OCI-LY1 (cell line): ENCODE measurements around the gene MCEMP1.

Experiments used
- H2AFZ ChIP-seq: fragments of 200-600 bp; sonication (generic), shearing (Covaris generic); 2 replicates; pipeline ENCODE4 v1.6.0; 2014; ENCODE audit warnings: antibody characterized with exemption, mild to moderate bottlenecking, low read length
- H3F3A ChIP-seq: fragments of 200-600 bp; sonication (generic), shearing (Covaris generic); 2 replicates; pipeline ENCODE4 v1.6.0; 2014; ENCODE audit warnings: mild to moderate bottlenecking, antibody characterized with exemption, low read length, moderate library complexity; ENCODE audit not compliant: insufficient read depth
- H3K27ac ChIP-seq: fragments of 200-600 bp; sonication (generic); 2 replicates; pipeline ENCODE4 v1.5.1; 2014; ENCODE audit warnings: low read length, mixed run types, mild to moderate bottlenecking, low read depth; ENCODE audit not compliant: poor library complexity, severe bottlenecking
- H3K27me3 ChIP-seq: fragments of 200-600 bp; sonication (generic); 2 replicates; pipeline ENCODE4 v1.6.0; 2014; ENCODE audit warnings: antibody characterized with exemption, mild to moderate bottlenecking, low read length, moderate library complexity; ENCODE audit not compliant: insufficient read depth
- H3K36me3 ChIP-seq: fragments of 200-600 bp; sonication (generic); 2 replicates; pipeline ENCODE4 v1.6.1; 2014; ENCODE audit warnings: mild to moderate bottlenecking, antibody characterized with exemption, low read length, moderate library complexity, mixed read lengths; ENCODE audit not compliant: insufficient read depth
- H3K4me1 ChIP-seq: fragments of 200-600 bp; sonication (generic); 2 replicates; pipeline ENCODE4 v1.5.1; 2014; ENCODE audit warnings: mild to moderate bottlenecking, low read length, moderate library complexity; ENCODE audit not compliant: insufficient read depth, severe bottlenecking
- H3K4me2 ChIP-seq: fragments of 200-600 bp; sonication (generic), shearing (Covaris generic); 2 replicates; pipeline ENCODE4 v1.6.1; 2014; ENCODE audit warnings: low read length
- H3K4me3 ChIP-seq: fragments of 200-600 bp; sonication (generic); 2 replicates; pipeline ENCODE4 v1.5.1; 2014; ENCODE audit warnings: low read length, low read depth, mild to moderate bottlenecking, mixed read lengths; ENCODE audit not compliant: poor library complexity, severe bottlenecking
- H3K79me2 ChIP-seq: fragments of 200-600 bp; shearing (Covaris generic); 2 replicates; pipeline ENCODE4 v1.6.1; 2016; ENCODE audit warnings: mixed run types, low read length, mixed read lengths; ENCODE audit not compliant: insufficient read depth
- H3K9ac ChIP-seq: fragments of 200-600 bp; sonication (generic), shearing (Covaris generic); 2 replicates; pipeline ENCODE4 v1.6.1; 2014; ENCODE audit warnings: mild to moderate bottlenecking, low read length, mixed read lengths
- H3K9me2 ChIP-seq: fragments of 200-600 bp; sonication (generic), shearing (Covaris generic); 2 replicates; pipeline ENCODE4 v1.6.1; 2014; ENCODE audit warnings: low read depth, mild to moderate bottlenecking, low read length, mixed read lengths
- H3K9me3 ChIP-seq: fragments of 200-600 bp; shearing (Covaris generic); 2 replicates; pipeline ENCODE4 v1.6.1; 2014; ENCODE audit warnings: low read length, mixed read lengths
- H4K20me1 ChIP-seq: fragments of 200-600 bp; sonication (generic), shearing (Covaris generic); 2 replicates; pipeline ENCODE4 v1.6.0; 2016; ENCODE audit warnings: mild to moderate bottlenecking, low read length; ENCODE audit not compliant: insufficient read depth
- CTCF ChIP-seq: fragments of 200-600 bp; sonication (generic), shearing (Covaris generic); IDR thresholded peaks from 2 replicates; pipeline ENCODE4 v1.5.1; 2017; ENCODE audit warnings: mild to moderate bottlenecking, antibody characterized with exemption, low read length, moderate library complexity, mixed read lengths
- EZH2 ChIP-seq: fragments of 200-600 bp; sonication (generic), shearing (Covaris generic); IDR thresholded peaks from 2 replicates; pipeline ENCODE4 v1.8.0; 2017; ENCODE audit warnings: borderline replicate concordance, mixed run types, mild to moderate bottlenecking, antibody characterized with exemption, low read length, moderate library complexity, mixed read lengths

The MCEMP1 gene

GRCh38 chr19:7701049-7701653 lies 24.3 kb downstream of the MCEMP1 start:
- H3K79me2 ChIP-seq, result no peaks in the 10 kb centered on the region
- no peak overlapping the region for H3K9ac ChIP-seq
- no peak overlapping the region for H3K4me3 ChIP-seq
- no peak overlapping the region for H2AFZ ChIP-seq
- H4K20me1 ChIP-seq, result no peaks in the 10 kb centered on the region
- no peak overlapping the region for H3K4me2 ChIP-seq
- no peaks in the 10 kb centered on the region for H3K4me1 ChIP-seq
- no peaks in the 10 kb centered on the region for H3K9me2 ChIP-seq
- no peak overlapping the region for H3K27ac ChIP-seq
- no peaks in the 10 kb centered on the region for H3F3A ChIP-seq
- H3K9me3 ChIP-seq, result no peaks in the 10 kb centered on the region
- peaks cover 6% of the 10 kb centered on the region; the same call in 1 of the 2 replicates for H3K27me3 ChIP-seq
- no peaks in the 10 kb centered on the region for H3K36me3 ChIP-seq
- TF ChIP-seq EZH2 (no peak), CTCF (no peak)

GRCh38 chr19:7701654-7702457 lies 25.0 kb downstream of the MCEMP1 start, which contains the start of gene FCER2:
Gene FCER2, minus strand, starts transcription at chr19:7702131. Its CDS starts 2,371 bp downstream, at chr19:7699760.
- no peak within 1 kb of the TSS for H3K4me2 ChIP-seq
- no peaks in the 10 kb centered on the region for H3K9me3 ChIP-seq

GRCh38 chr19:7703332-7703731 lies 26.4 kb downstream of the MCEMP1 start:
- no peaks in the 10 kb centered on the region for H3K9me2 ChIP-seq
- no peaks in the 10 kb centered on the region for H3K9me3 ChIP-seq
- no peaks in the 10 kb centered on the region for H3K79me2 ChIP-seq
- H3K4me2 ChIP-seq, result no peak overlapping the region
- no peak overlapping the region for H3K27ac ChIP-seq
- H3K36me3 ChIP-seq, result no peaks in the 10 kb centered on the region
- H3K4me3 ChIP-seq, result no peak overlapping the region
- no peaks in the 10 kb centered on the region for H3K4me1 ChIP-seq
- H3F3A ChIP-seq, result no peaks in the 10 kb centered on the region
- H4K20me1 ChIP-seq, result no peaks in the 10 kb centered on the region
- H3K9ac ChIP-seq, result no peak overlapping the region
- no peak overlapping the region for H2AFZ ChIP-seq
- H3K27me3 ChIP-seq, result no peaks in the 10 kb centered on the region
- TF ChIP-seq EZH2, result no peak
- TF ChIP-seq CTCF, result no peak

More at GRCh38 chr19:7701654-7702457, 25.0 kb downstream of the MCEMP1 start, which contains the start of gene FCER2:
- no peak within 1 kb of the TSS for H2AFZ ChIP-seq
- H3K4me3 ChIP-seq, result no peak within 1 kb of the TSS
- H3K9me2 ChIP-seq, result no peaks in the 10 kb centered on the region
- no peak within 1 kb of the TSS for H3K27ac ChIP-seq
- no peaks in the 10 kb centered on the region for H3K79me2 ChIP-seq
- H3K9ac ChIP-seq, result no peak within 1 kb of the TSS
- no peaks in the 10 kb centered on the region for H3K4me1 ChIP-seq
- no peaks in the 10 kb centered on the region for H3K36me3 ChIP-seq
- H4K20me1 ChIP-seq, result no peaks in the 10 kb centered on the region
- no peaks in the 10 kb centered on the region for H3F3A ChIP-seq
- no peak for TF ChIP-seq CTCF
- no peak for TF ChIP-seq EZH2
- peaks cover 6% of the 10 kb centered on the region; the same call in 1 of the 2 replicates for H3K27me3 ChIP-seq
